ENCODE measurements around the gene GOT1. TPM values are rescaled to one million over a fixed set of nuclear protein-coding genes. Genes with fewer than 3 reads are reported as not detected.

GOT1 gene
- total RNA-seq, 2 donors from 2014 or later: 20.1 to 33.9 TPM

- Mint-ChIP-seq H3K27me3 (peaks cover 35% of the 10 kb centered on the region), H3K27ac (no peak overlapping the region), H3K4me1 (no peaks in the 10 kb centered on the region), H3K36me3 (ENCODE audit: low read depth) (no peaks in the 10 kb centered on the region), H3K9me3 (no peaks in the 10 kb centered on the region), H3K4me3 (no peak overlapping the region)
- ATAC-seq (replicated peaks): no peak
These were observed 18.6 kb upstream of the GOT1 start for GRCh38 chr10:99449023-99449422.

GRCh38 chr10:99444383-99445045 is 14.1 kb upstream of the GOT1 start:
- H3K27ac Mint-ChIP-seq: no peak overlapping the region
- no peaks in the 10 kb centered on the region for H3K9me3 Mint-ChIP-seq
- H3K27me3 Mint-ChIP-seq: peaks cover 12% of the 10 kb centered on the region
- no peak overlapping the region for H3K4me3 Mint-ChIP-seq
- no peaks in the 10 kb centered on the region for H3K4me1 Mint-ChIP-seq
- H3K36me3 Mint-ChIP-seq (ENCODE audit: low read depth): no peaks in the 10 kb centered on the region
- no peak for ATAC-seq (replicated peaks)

- H3K27ac Mint-ChIP-seq: no peak overlapping the region
- H3K27me3 Mint-ChIP-seq: peaks cover 9% of the 10 kb centered on the region
- no peaks in the 10 kb centered on the region for H3K4me1 Mint-ChIP-seq
- no peaks in the 10 kb centered on the region for H3K9me3 Mint-ChIP-seq
- no peak for ATAC-seq (replicated peaks)
- H3K36me3 Mint-ChIP-seq (ENCODE audit: low read depth): no peaks in the 10 kb centered on the region
- H3K4me3 Mint-ChIP-seq: no peak overlapping the region
These were observed 13.1 kb upstream of the GOT1 start for GRCh38 chr10:99443500-99443899.

GRCh38 chr10:99442394-99442793 is 12.0 kb upstream of the GOT1 start:
- no peak overlapping the region for H3K4me3 Mint-ChIP-seq
- no peaks in the 10 kb centered on the region for H3K36me3 Mint-ChIP-seq (ENCODE audit: low read depth)
- peaks cover 8% of the 10 kb centered on the region for H3K27me3 Mint-ChIP-seq
- H3K9me3 Mint-ChIP-seq: no peaks in the 10 kb centered on the region
- ATAC-seq (replicated peaks): no peak
- H3K4me1 Mint-ChIP-seq: no peaks in the 10 kb centered on the region
- H3K27ac Mint-ChIP-seq: no peak overlapping the region

GRCh38 chr10:99438890-99439289 is 8.5 kb upstream of the GOT1 start:
- no peaks in the 10 kb centered on the region for H3K27me3 Mint-ChIP-seq
- H3K4me1 Mint-ChIP-seq: no peaks in the 10 kb centered on the region
- no peak overlapping the region for H3K4me3 Mint-ChIP-seq
- no peaks in the 10 kb centered on the region for H3K36me3 Mint-ChIP-seq (ENCODE audit: low read depth)
- no peak overlapping the region for H3K27ac Mint-ChIP-seq
- H3K9me3 Mint-ChIP-seq: no peaks in the 10 kb centered on the region
- no peak for ATAC-seq (replicated peaks)

- Mint-ChIP-seq H3K27me3 (no peaks in the 10 kb centered on the region), H3K4me3 (no peak overlapping the region), H3K27ac (no peak overlapping the region), H3K4me1 (peaks cover 8% of the 10 kb centered on the region), H3K9me3 (no peaks in the 10 kb centered on the region), H3K36me3 (ENCODE audit: low read depth) (no peaks in the 10 kb centered on the region)
- ATAC-seq (replicated peaks): no peak
These were observed 5.7 kb upstream of the GOT1 start for GRCh38 chr10:99435986-99436638.

GRCh38 chr10:99433378-99434020 is 3.1 kb upstream of the GOT1 start:
- H3K4me1 Mint-ChIP-seq: peaks cover 17% of the 10 kb centered on the region
- no peak overlapping the region for H3K4me3 Mint-ChIP-seq
- no peak overlapping the region for H3K27ac Mint-ChIP-seq
- no peak for ATAC-seq (replicated peaks)
- no peaks in the 10 kb centered on the region for H3K9me3 Mint-ChIP-seq
- peaks cover 7% of the 10 kb centered on the region for H3K36me3 Mint-ChIP-seq (ENCODE audit: low read depth)
- H3K27me3 Mint-ChIP-seq: no peaks in the 10 kb centered on the region

GRCh38 chr10:99432881-99433280 is 2.5 kb upstream of the GOT1 start:
- Mint-ChIP-seq H3K27me3 (no peaks in the 10 kb centered on the region), H3K4me1 (peaks cover 17% of the 10 kb centered on the region), H3K9me3 (no peaks in the 10 kb centered on the region), H3K27ac (no peak overlapping the region), H3K36me3 (ENCODE audit: low read depth) (peaks cover 7% of the 10 kb centered on the region), H3K4me3 (no peak overlapping the region)
- ATAC-seq (replicated peaks): no peak

GRCh38 chr10:99432047-99432446 is 1.6 kb upstream of the GOT1 start:
- Mint-ChIP-seq H3K27ac (peak overlapping the region; percentile 96), H3K4me1 (peaks cover 17% of the 10 kb centered on the region), H3K27me3 (no peaks in the 10 kb centered on the region), H3K9me3 (no peaks in the 10 kb centered on the region), H3K4me3 (peak overlapping the region; percentile 99), H3K36me3 (ENCODE audit: low read depth) (peaks cover 7% of the 10 kb centered on the region)
- no peak for ATAC-seq (replicated peaks)

- Mint-ChIP-seq H3K27me3 (no peaks in the 10 kb centered on the region), H3K36me3 (ENCODE audit: low read depth) (peaks cover 7% of the 10 kb centered on the region)
These were observed 851 bp upstream of the GOT1 start for GRCh38 chr10:99431190-99431760.

GRCh38 chr10:99430116-99430450 is 341 bp downstream of the GOT1 start:
- H3K27me3 Mint-ChIP-seq: no peaks in the 10 kb centered on the region
- peaks cover 15% of the 10 kb centered on the region for H3K36me3 Mint-ChIP-seq (ENCODE audit: low read depth)
- peak; percentile 6 for ATAC-seq (replicated peaks)
- peak overlapping the region; percentile 96 for H3K27ac Mint-ChIP-seq
- H3K4me3 Mint-ChIP-seq: peak overlapping the region; percentile 99
- peaks cover 21% of the 10 kb centered on the region for H3K4me1 Mint-ChIP-seq
- no peaks in the 10 kb centered on the region for H3K9me3 Mint-ChIP-seq

More at GRCh38 chr10:99431190-99431760, 851 bp upstream of the GOT1 start:
- no peak for ATAC-seq (replicated peaks)
- H3K4me3 Mint-ChIP-seq: peak overlapping the region; percentile 99
- H3K4me1 Mint-ChIP-seq: peaks cover 17% of the 10 kb centered on the region
- no peaks in the 10 kb centered on the region for H3K9me3 Mint-ChIP-seq
- peak overlapping the region; percentile 96 for H3K27ac Mint-ChIP-seq

- Mint-ChIP-seq H3K36me3 (ENCODE audit: low read depth) (peaks cover 20% of the 10 kb centered on the region), H3K27me3 (no peaks in the 10 kb centered on the region), H3K4me3 (peak overlapping the region; percentile 99), H3K4me1 (peaks cover 26% of the 10 kb centered on the region), H3K27ac (peak overlapping the region; percentile 96), H3K9me3 (no peaks in the 10 kb centered on the region)
- ATAC-seq (replicated peaks): no peak
These were observed 818 bp downstream of the GOT1 start for GRCh38 chr10:99429517-99430095.

GRCh38 chr10:99427566-99428190 is 2.7 kb downstream of the GOT1 start:
- ATAC-seq (replicated peaks): no peak
- no peaks in the 10 kb centered on the region for H3K27me3 Mint-ChIP-seq
- H3K4me1 Mint-ChIP-seq: peaks cover 26% of the 10 kb centered on the region
- H3K9me3 Mint-ChIP-seq: no peaks in the 10 kb centered on the region
- H3K36me3 Mint-ChIP-seq (ENCODE audit: low read depth): peaks cover 28% of the 10 kb centered on the region
- H3K4me3 Mint-ChIP-seq: no peak overlapping the region
- H3K27ac Mint-ChIP-seq: no peak overlapping the region

- H3K4me1 Mint-ChIP-seq: peaks cover 22% of the 10 kb centered on the region
- no peak for ATAC-seq (replicated peaks)
- no peaks in the 10 kb centered on the region for H3K9me3 Mint-ChIP-seq
- H3K4me3 Mint-ChIP-seq: no peak overlapping the region
- H3K27ac Mint-ChIP-seq: no peak overlapping the region
- no peaks in the 10 kb centered on the region for H3K27me3 Mint-ChIP-seq
- peaks cover 35% of the 10 kb centered on the region for H3K36me3 Mint-ChIP-seq (ENCODE audit: low read depth)
These were observed 3.7 kb downstream of the GOT1 start for GRCh38 chr10:99426689-99427088.

Measured in activated T-helper 17 cell treated with anti-CD3 and anti-CD28 coated beads, Interleukin-2, amount 50 U/mL, for 72 hours (primary cell).